IMR-90 (cell line): ENCODE results near the gene MON1A. TPM values are rescaled to one million over a fixed set of nuclear protein-coding genes. Genes with fewer than 3 reads are reported as not detected.

Source experiments
- microRNA-seq, 2 experiments: library from miRNA; stranded (forward) in 1 of 2; unstranded in 1 of 2; fragments of 10-50 nt in 1 of 2; fragments of <30 nt in 1 of 2; gene quantifications in 1 of 2; microRNA quantifications in 1 of 2; one replicate each; pipeline versions ENCODE3 to v1.1.0; 2013 to 2020; ENCODE audit not compliant: insufficient read depth in 1 of 2, insufficient read length in 1 of 2, unreplicated experiment in 1 of 2
- polyA plus RNA-seq, 3 experiments: library from polyadenylated mRNA; depleted of rRNA; stranded (reverse); fragments of >200 nt; gene quantifications; 2 replicates each; pipeline ENCODE4 v1.2.3, GENCODE V29; 2012; ENCODE audit warnings: low replicate concordance in 1 of 3
- small RNA-seq, 5 experiments: library from RNA; depleted of rRNA; stranded (forward); fragments of <200 nt; gene quantifications; one replicate each; pipeline ENCODE3, GENCODE V24; 2012
- total RNA-seq: library from RNA; depleted of rRNA; stranded (reverse); fragments of >200 nt; gene quantifications from 2 replicates; pipeline ENCODE4 v1.2.3, GENCODE V29; 2012; rRNA removed

The MON1A gene
- total and polyA plus RNA-seq, 2 of the 4 experiments (the other 2 are of a cell fraction) = 8.2 to 13.5 TPM

Small RNAs within 50 kb of the gene (microRNA-seq; reads per million reads assigned to microRNA genes)
- gene RN7SL217P (ENCODE audit: insufficient read depth, insufficient read length) = not detected

Small RNAs within 50 kb of the gene (small RNA-seq; reads per million reads assigned to genes)
- gene RN7SL217P = 0 reads per million in 5 experiments

Other genes starting within 250 kb of the MON1A start
- 1.1 and 1.3 TPM in 2 replicates for gene MST1, start 240.3 kb downstream of the MON1A start, total RNA-seq
- 13.0 and 16.6 TPM in 2 replicates for gene MST1, start 240.3 kb downstream of the MON1A start, polyA plus RNA-seq (2012; rRNA removed)
- 10.8 and 13.4 TPM in 2 replicates for gene RNF123, start 240.3 kb downstream of the MON1A start, total RNA-seq
- gene RNF123, start 240.3 kb downstream of the MON1A start, polyA plus RNA-seq (2012; rRNA removed) = 37.7 and 45.6 TPM in 2 replicates
- not detected in 2 replicates for gene AMIGO3, start 210.1 kb downstream of the MON1A start, total RNA-seq
- 1.5 and 2.7 TPM in 2 replicates for gene AMIGO3, start 210.1 kb downstream of the MON1A start, polyA plus RNA-seq (2012; rRNA removed)
- gene GMPPB, start 205.9 kb downstream of the MON1A start, total RNA-seq = 35.8 and 37.3 TPM in 2 replicates
- gene GMPPB, start 205.9 kb downstream of the MON1A start, polyA plus RNA-seq (2012; rRNA removed) = 27.9 and 29.5 TPM in 2 replicates
- gene IP6K1, start 143.3 kb downstream of the MON1A start, total RNA-seq = 28.6 and 28.7 TPM in 2 replicates
- 28.3 and 31.2 TPM in 2 replicates for gene IP6K1, start 143.3 kb downstream of the MON1A start, polyA plus RNA-seq (2012; rRNA removed)
- gene CDHR4, start 129.9 kb downstream of the MON1A start, total RNA-seq = not detected in 2 replicates
- 0.07 TPM in 1 of 2 replicates, not detected in the other for gene CDHR4, start 129.9 kb downstream of the MON1A start, polyA plus RNA-seq (2012; rRNA removed)
- 2.3 and 2.8 TPM in 2 replicates for gene INKA1, start 126.5 kb downstream of the MON1A start, total RNA-seq
- 4.5 and 5.4 TPM in 2 replicates for gene INKA1, start 126.5 kb downstream of the MON1A start, polyA plus RNA-seq (2012; rRNA removed)
- gene UBA7, start 115.9 kb downstream of the MON1A start, total RNA-seq = 15.3 and 18.6 TPM in 2 replicates
- 57.0 and 57.8 TPM in 2 replicates for gene UBA7, start 115.9 kb downstream of the MON1A start, polyA plus RNA-seq (2012; rRNA removed)
- gene TRAIP, start 73.2 kb downstream of the MON1A start, total RNA-seq = 5.3 and 6.3 TPM in 2 replicates
- gene TRAIP, start 73.2 kb downstream of the MON1A start, polyA plus RNA-seq (2012; rRNA removed) = 9.2 and 10.0 TPM in 2 replicates
- not detected in 2 replicates for gene CAMKV, start 59.9 kb downstream of the MON1A start, total RNA-seq
- not detected in 2 replicates for gene CAMKV, start 59.9 kb downstream of the MON1A start, polyA plus RNA-seq (2012; rRNA removed)
- gene MST1R, start 25.9 kb downstream of the MON1A start, total RNA-seq = under 0.01 TPM in 1 of 2 replicates, not detected in the other
- 0.10 and 0.14 TPM in 2 replicates for gene MST1R, start 25.9 kb downstream of the MON1A start, polyA plus RNA-seq (2012; rRNA removed)
- 38.5 and 40.8 TPM in 2 replicates for gene RBM6, start 10.3 kb upstream of the MON1A start, total RNA-seq
- gene RBM6, start 10.3 kb upstream of the MON1A start, polyA plus RNA-seq (2012; rRNA removed) = 51.1 and 64.6 TPM in 2 replicates
- 121 and 122 TPM in 2 replicates for gene RBM5, start 159.1 kb upstream of the MON1A start, total RNA-seq
- 143 and 155 TPM in 2 replicates for gene RBM5, start 159.1 kb upstream of the MON1A start, polyA plus RNA-seq (2012; rRNA removed)
- 7.3 and 9.2 TPM in 2 replicates for gene SEMA3F, start 225.5 kb upstream of the MON1A start, total RNA-seq
- 23.3 and 26.7 TPM in 2 replicates for gene SEMA3F, start 225.5 kb upstream of the MON1A start, polyA plus RNA-seq (2012; rRNA removed)